Coronary artery (tissue), 2 donors: Measurements from ENCODE around the gene SDHAF3.

ENCODE experiments used
- DNase-seq: peaks from one replicate; pipeline ENCODE4 v3.0.0-alpha.2; 2017; ENCODE audit warnings: low spot score
- H3K27ac ChIP-seq, 2 donors: fragments of 200-600 bp; sonication (generic); one replicate each; pipeline ENCODE4 v1.5.1; 2016 to 2019
- H3K4me3 ChIP-seq: fragments of 200-600 bp; sonication (generic); 2 replicates; pipeline ENCODE4 v1.5.1; 2016; ENCODE audit warnings: mild to moderate bottlenecking, moderate library complexity
- CTCF ChIP-seq: fragments of 200-600 bp; sonication (generic); IDR thresholded peaks from one replicate; pipeline ENCODE4 v1.5.1; 2019; ENCODE audit warnings: antibody characterized with exemption

SDHAF3 gene

GRCh38 chr7:97198596-97198995, 81.1 kb downstream of the SDHAF3 start:
- Histone ChIP-seq H3K4me3 (no peak overlapping the region), H3K27ac (no peak overlapping the region)
- no peak for DNase-seq
- no peak for TF ChIP-seq CTCF

GRCh38 chr7:97200018-97200417, 82.5 kb downstream of the SDHAF3 start:
- DNase-seq, result no peak
- TF ChIP-seq CTCF, result no peak
- Histone ChIP-seq H3K27ac (no peak overlapping the region), H3K4me3 (no peak overlapping the region)

- no peak for TF ChIP-seq CTCF
- DNase-seq, result no peak
Measured at GRCh38 chr7:97203957-97204356, 86.5 kb downstream of the SDHAF3 start.

GRCh38 chr7:97204821-97205220, 87.3 kb downstream of the SDHAF3 start:
- Histone ChIP-seq H3K27ac (no peak overlapping the region), H3K4me3 (no peak overlapping the region)
- DNase-seq, result no peak
- no peak for TF ChIP-seq CTCF

More at GRCh38 chr7:97203957-97204356, 86.5 kb downstream of the SDHAF3 start:
- H3K4me3 ChIP-seq, result no peak overlapping the region
- H3K27ac ChIP-seq, result no peak overlapping the region

- no peak for DNase-seq
- no peak overlapping the region for H3K27ac ChIP-seq
- H3K4me3 ChIP-seq, result no peak overlapping the region
- no peak for TF ChIP-seq CTCF
Measured at GRCh38 chr7:97215556-97215955, 98.1 kb downstream of the SDHAF3 start.

- no peak for DNase-seq
- TF ChIP-seq CTCF, result no peak
- Histone ChIP-seq H3K4me3 (no peak overlapping the region), H3K27ac (no peak overlapping the region)
Measured at GRCh38 chr7:97218767-97219166, 101.3 kb downstream of the SDHAF3 start.

- Histone ChIP-seq H3K4me3 (no peak overlapping the region), H3K27ac (no peak overlapping the region)
- DNase-seq, result no peak
- TF ChIP-seq CTCF, result no peak
Measured at GRCh38 chr7:97219237-97219636, 101.7 kb downstream of the SDHAF3 start.
